Endodermal cell (in vitro differentiated cells): Measurements from ENCODE around the gene UMAD1. TPM values are rescaled to one million over a fixed set of nuclear protein-coding genes. Genes with fewer than 3 reads are reported as not detected.
A peak's percentile ranks its signal among the peaks of the same experiment; 100 is the strongest.

Source experiments
- DNase-seq: peaks from one replicate; pipeline ENCODE4 v3.0.0-alpha.2; 2017
- H3K27ac ChIP-seq: 2 replicates; pipeline ENCODE4 v1.5.1; 2013; ENCODE audit warnings: mild to moderate bottlenecking, low read depth, low read length, moderate library complexity
- H3K27me3 ChIP-seq: 2 replicates; pipeline ENCODE4 v1.6.1; 2013; ENCODE audit warnings: mild to moderate bottlenecking, low read length, moderate library complexity; ENCODE audit not compliant: insufficient read depth, control insufficient read depth, poor library complexity, severe bottlenecking
- H3K36me3 ChIP-seq: 2 replicates; pipeline ENCODE4 v1.7.0; 2013; ENCODE audit warnings: mild to moderate bottlenecking, low read length, moderate library complexity; ENCODE audit not compliant: control insufficient read depth, insufficient read depth
- H3K4me1 ChIP-seq: one replicate; pipeline ENCODE4 v1.7.0; 2013; ENCODE audit warnings: low read length; ENCODE audit not compliant: control insufficient read depth, insufficient read depth
- H3K4me3 ChIP-seq: 2 replicates; pipeline ENCODE4 v1.5.1; 2013; ENCODE audit warnings: mild to moderate bottlenecking, low read length, moderate library complexity
- H3K9ac ChIP-seq: 2 replicates; pipeline ENCODE4 v1.6.1; 2013; ENCODE audit warnings: mild to moderate bottlenecking, low read length, moderate library complexity; ENCODE audit not compliant: poor library complexity, severe bottlenecking; ENCODE audit errors: extremely low read depth
- H3K9me3 ChIP-seq: 2 replicates; pipeline ENCODE4 v1.6.1; 2013; ENCODE audit warnings: mild to moderate bottlenecking, low read length, moderate library complexity; ENCODE audit not compliant: control insufficient read depth
- H3K27ac Mint-ChIP-seq: 2 replicates; pipeline ENCODE4 v1.8.0; 2020; ENCODE audit warnings: mixed read lengths
- H3K27me3 Mint-ChIP-seq: 2 replicates; pipeline ENCODE4 v1.8.0; 2021; ENCODE audit warnings: mild to moderate bottlenecking, mixed read lengths; ENCODE audit not compliant: insufficient read depth
- H3K36me3 Mint-ChIP-seq: 2 replicates; pipeline ENCODE4 v1.8.0; 2020; ENCODE audit warnings: low read depth, mixed read lengths
- H3K4me1 Mint-ChIP-seq: 2 replicates; pipeline ENCODE4 v1.8.0; 2020; ENCODE audit warnings: mixed read lengths
- H3K4me3 Mint-ChIP-seq: 2 replicates; pipeline ENCODE4 v1.8.0; 2020; ENCODE audit warnings: mild to moderate bottlenecking, moderate library complexity, mixed read lengths
- H3K9me3 Mint-ChIP-seq: 2 replicates; pipeline ENCODE4 v1.8.0; 2020; ENCODE audit warnings: mild to moderate bottlenecking, mixed read lengths
- CTCF ChIP-seq: fragments of 200-600 bp; sonication (generic); conservative IDR thresholded peaks from 2 replicates; pipeline ENCODE4 v1.5.0; 2021; ENCODE audit warnings: antibody characterized with exemption, mild to moderate bottlenecking
- WGBS, 2 experiments: methylation state at CpG; one replicate each; pipeline versions ENCODE4 v1.1.5 to v1.1.7; 2013; ENCODE audit warnings: missing lambda C conversion rate in 2 of 2, mixed read lengths in 1 of 2; ENCODE audit not compliant: insufficient coverage in 1 of 2, insufficient read length in 1 of 2; 5-methylcytosine and 5-hydroxymethylcytosine counted together
- total RNA-seq, 2 donors: library from RNA; stranded (reverse); fragmentation: NEBNext Ultra II Directional in 1 of 2; extraction: Animal tissue kit (Norgen Biotek cat#: 25700) in 1 of 2; gene quantifications; 2 replicates in 1 of 2; 3 replicates in 1 of 2; pipeline ENCODE4 v1.2.1, GENCODE V29; 2021

Gene UMAD1
- total RNA-seq, 2 donors from 2014 or later, result 9.7 to 10.3 TPM

GRCh38 chr7:7736671-7737070 lies 96.1 kb downstream of the UMAD1 start:
- no peak overlapping the region for H3K4me3 ChIP-seq
- no peak for TF ChIP-seq CTCF
- peak; percentile 81 for DNase-seq
- 60 to 74% methylated on average over 1 to 2 of the region's 2 CpGs for WGBS, 2 experiments
- H3K36me3 Mint-ChIP-seq, result no peaks in the 10 kb centered on the region
- H3K27ac Mint-ChIP-seq, result no peak overlapping the region
- H3K27ac ChIP-seq, result no peak overlapping the region
- H3K4me3 Mint-ChIP-seq, result no peak overlapping the region
- no peaks in the 10 kb centered on the region for H3K27me3 ChIP-seq
- H3K9ac ChIP-seq, result no peak overlapping the region
- H3K36me3 ChIP-seq, result no peaks in the 10 kb centered on the region
- H3K27me3 Mint-ChIP-seq, result no peaks in the 10 kb centered on the region
- peaks cover 11% of the 10 kb centered on the region for H3K4me1 Mint-ChIP-seq
- H3K4me1 ChIP-seq, result peaks cover 8% of the 10 kb centered on the region
- H3K9me3 Mint-ChIP-seq, result no peaks in the 10 kb centered on the region
- no peaks in the 10 kb centered on the region for H3K9me3 ChIP-seq

- H3K4me1 Mint-ChIP-seq, result peaks cover 11% of the 10 kb centered on the region
- H3K27me3 ChIP-seq, result no peaks in the 10 kb centered on the region
- no peaks in the 10 kb centered on the region for H3K9me3 Mint-ChIP-seq
- no peak overlapping the region for H3K27ac Mint-ChIP-seq
- no peaks in the 10 kb centered on the region for H3K36me3 Mint-ChIP-seq
- H3K27ac ChIP-seq, result no peak overlapping the region
- no peak for DNase-seq
- no peak overlapping the region for H3K4me3 Mint-ChIP-seq
- no peaks in the 10 kb centered on the region for H3K9me3 ChIP-seq
- no peaks in the 10 kb centered on the region for H3K27me3 Mint-ChIP-seq
- no peak overlapping the region for H3K9ac ChIP-seq
- H3K36me3 ChIP-seq, result no peaks in the 10 kb centered on the region
- no peak for TF ChIP-seq CTCF
- H3K4me1 ChIP-seq, result peaks cover 8% of the 10 kb centered on the region
- H3K4me3 ChIP-seq, result no peak overlapping the region
Measured at GRCh38 chr7:7737674-7738073, 97.1 kb downstream of the UMAD1 start.

GRCh38 chr7:7738177-7738576 lies 97.6 kb downstream of the UMAD1 start:
- DNase-seq, result no peak
- Histone ChIP-seq H3K36me3 (no peaks in the 10 kb centered on the region), H3K4me3 (no peak overlapping the region), H3K27me3 (no peaks in the 10 kb centered on the region), H3K4me1 (peaks cover 8% of the 10 kb centered on the region), H3K9me3 (no peaks in the 10 kb centered on the region), H3K9ac (no peak overlapping the region), H3K27ac (no peak overlapping the region)
- no peaks in the 10 kb centered on the region for H3K27me3 Mint-ChIP-seq
- H3K9me3 Mint-ChIP-seq, result no peaks in the 10 kb centered on the region
- no peaks in the 10 kb centered on the region for H3K36me3 Mint-ChIP-seq
- 100% methylated on average over 1 of the region's 1 CpG for WGBS, 2 experiments
- H3K27ac Mint-ChIP-seq, result no peak overlapping the region
- no peak for TF ChIP-seq CTCF
- no peak overlapping the region for H3K4me3 Mint-ChIP-seq
- peaks cover 15% of the 10 kb centered on the region for H3K4me1 Mint-ChIP-seq
